ENCODE measurements around the gene NRXN3.

The NRXN3 gene

DNA sequence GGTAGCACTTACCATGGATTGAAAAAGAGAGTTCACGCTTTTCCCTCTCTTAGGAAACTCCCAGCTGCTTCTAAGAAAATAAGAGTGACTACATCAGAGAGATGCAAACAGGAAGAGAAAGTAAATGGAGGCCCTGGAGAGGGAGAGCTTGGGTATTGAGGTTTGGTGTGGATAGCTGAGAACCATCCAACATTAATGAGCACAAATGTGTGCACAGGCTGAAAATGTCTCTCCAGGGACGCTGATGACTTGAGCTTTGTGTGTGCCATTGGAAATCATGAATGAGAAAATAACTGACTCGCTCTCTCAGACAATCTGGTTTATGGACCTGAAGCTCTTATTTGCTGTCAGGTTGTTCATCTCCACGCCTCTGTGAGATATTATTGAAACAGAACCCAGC is 318.8 kb downstream of the NRXN3 start:
- H3K4me2 ChIP-seq, result no peak overlapping the region
- TF ChIP-seq Cebpa-rat (IDR thresholded peaks at IDR 0.05), result no peak

DNA sequence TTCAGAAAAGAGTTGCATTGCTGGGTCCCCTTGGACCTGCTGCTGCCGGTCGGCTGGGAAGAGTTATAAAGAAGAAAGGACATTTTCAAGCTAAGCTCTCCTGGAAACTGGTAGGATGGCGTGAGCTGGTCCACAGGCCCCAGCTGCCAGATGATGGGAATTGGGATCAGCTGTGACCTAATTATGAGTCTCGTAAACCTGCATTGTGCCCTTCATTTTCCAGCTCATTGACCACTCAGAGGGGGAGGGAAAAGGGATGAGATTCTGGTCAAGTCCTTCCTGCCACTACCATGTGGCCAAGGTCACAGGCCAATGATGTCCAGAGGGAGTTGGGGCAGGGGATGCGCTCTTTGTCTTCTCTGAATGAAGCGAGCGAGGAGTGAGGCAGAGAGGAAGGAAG is 320.9 kb downstream of the NRXN3 start:
- Histone ChIP-seq H3K4me1 (no peaks in the 10 kb centered on the region), H3K9ac (no peak overlapping the region)

More for the DNA sequence above, 318.8 kb downstream of the NRXN3 start:
- Histone ChIP-seq H3K4me1 (no peaks in the 10 kb centered on the region), H3K27me3 (no peaks in the 10 kb centered on the region), H3K9ac (no peak overlapping the region), H3K4me3 (no peak overlapping the region), H3K9me3 (replicated peaks in 1 of 11) (no peaks in the 10 kb centered on the region), H4K20me1 (no peaks in the 10 kb centered on the region), H3K36me3 (no peaks in the 10 kb centered on the region), H3K27ac (no peak overlapping the region)

DNA sequence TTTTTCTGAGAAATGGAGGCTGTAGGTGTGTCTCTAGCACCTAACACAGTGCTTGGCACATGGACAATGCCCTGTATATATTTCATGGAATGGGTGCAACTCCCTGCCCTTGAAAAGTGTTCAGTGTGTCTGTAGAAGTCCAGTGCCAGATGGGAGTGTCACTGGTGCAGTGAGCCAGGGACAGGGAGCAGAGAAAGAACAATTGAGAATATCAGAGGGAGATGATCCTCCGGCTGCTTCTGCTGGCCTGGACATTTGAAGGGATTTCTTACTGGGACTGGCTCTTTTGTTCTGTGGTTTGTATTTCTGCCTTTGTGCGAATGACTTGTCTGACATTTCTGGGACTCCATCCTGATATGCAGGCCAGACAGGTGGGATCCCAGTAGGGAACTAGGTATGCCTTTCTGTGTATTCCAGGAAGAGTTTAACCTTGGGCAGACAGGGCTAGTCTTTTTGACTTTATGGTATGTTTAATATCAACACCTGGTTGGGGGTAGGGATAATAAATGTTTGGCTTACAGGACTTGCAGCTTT is 328.0 kb downstream of the NRXN3 start:
- peaks cover 0 to 14% (median 0%) of the 10 kb centered on the region in 11 experiments; a peak in 4 of 22 replicates for H3K9me3 ChIP-seq (replicated peaks in 1 of 11)
- TF ChIP-seq Cebpa-rat (IDR thresholded peaks at IDR 0.05), result no peak
- H3K9ac ChIP-seq, result no peak overlapping the region
- H3K27me3 ChIP-seq, result no peaks in the 10 kb centered on the region
- no peaks in the 10 kb centered on the region for H3K36me3 ChIP-seq
- no peaks in the 10 kb centered on the region for H3K4me1 ChIP-seq
- no peak overlapping the region for H3K4me2 ChIP-seq
- H3K27ac ChIP-seq, result no peak overlapping the region
- no peak overlapping the region for H3K4me3 ChIP-seq
- no peaks in the 10 kb centered on the region for H4K20me1 ChIP-seq

More for the DNA sequence above, 320.9 kb downstream of the NRXN3 start:
- Histone ChIP-seq H4K20me1 (no peaks in the 10 kb centered on the region), H3K36me3 (no peaks in the 10 kb centered on the region), H3K4me2 (no peak overlapping the region), H3K4me3 (no peak overlapping the region), H3K27ac (no peak overlapping the region), H3K27me3 (no peaks in the 10 kb centered on the region), H3K9me3 (replicated peaks in 1 of 11) (no peaks in the 10 kb centered on the region)
- no peak for TF ChIP-seq Cebpa-rat (IDR thresholded peaks at IDR 0.05)

DNA sequence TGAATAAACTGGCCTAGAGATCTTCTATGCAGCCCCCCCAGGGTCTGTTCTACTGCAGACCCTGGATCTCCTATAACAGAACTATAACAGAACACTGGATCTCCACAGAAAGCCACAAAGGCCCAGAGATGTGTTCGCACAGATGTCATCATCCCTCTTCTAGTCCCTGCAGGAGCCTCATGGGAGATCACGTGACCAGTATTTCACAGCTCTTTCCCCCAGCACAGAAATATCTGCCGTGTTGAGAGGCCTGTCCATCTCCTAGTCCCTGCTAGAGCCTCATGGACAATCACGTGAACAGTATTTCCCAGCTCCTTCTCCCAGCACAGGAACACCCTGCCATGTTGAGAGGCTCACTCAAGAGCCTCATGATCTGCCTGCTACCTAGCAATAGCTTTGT is 331.7 kb downstream of the NRXN3 start:
- H3K4me1 ChIP-seq, result no peaks in the 10 kb centered on the region
- no peak overlapping the region for H3K4me2 ChIP-seq

DNA sequence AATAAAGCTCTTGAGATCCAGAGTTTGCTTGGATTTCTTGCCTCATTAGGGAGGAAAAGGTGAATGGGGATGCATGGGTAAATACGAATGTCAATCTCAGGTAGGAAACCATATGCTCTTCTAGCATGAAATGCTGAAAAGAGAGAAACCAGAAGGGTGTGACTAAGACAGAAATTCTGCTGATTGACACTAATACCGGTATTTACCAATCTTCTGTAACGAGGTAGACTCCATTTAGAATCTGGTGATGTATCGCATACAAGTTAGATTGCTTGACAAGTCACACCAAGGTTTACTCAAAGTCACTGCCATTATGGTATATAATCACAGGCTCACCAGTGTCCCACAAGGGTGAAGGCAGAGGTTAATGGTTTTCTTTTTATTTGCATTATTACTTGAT is 337.9 kb downstream of the NRXN3 start:
- no peak overlapping the region for H3K4me3 ChIP-seq
- no peaks in the 10 kb centered on the region; a peak in 1 of 22 replicates for H4K20me1 ChIP-seq
- no peak for TF ChIP-seq Cebpa-rat (IDR thresholded peaks at IDR 0.05)
- H3K27me3 ChIP-seq, result no peaks in the 10 kb centered on the region
- H3K36me3 ChIP-seq, result no peaks in the 10 kb centered on the region
- no peaks in the 10 kb centered on the region for H3K9me3 ChIP-seq (replicated peaks in 1 of 11)
- H3K9ac ChIP-seq, result no peak overlapping the region
- H3K27ac ChIP-seq, result no peak overlapping the region
- no peaks in the 10 kb centered on the region for H3K4me1 ChIP-seq
- H3K4me2 ChIP-seq, result no peak overlapping the region

More for the DNA sequence above, 331.7 kb downstream of the NRXN3 start:
- no peak overlapping the region for H3K27ac ChIP-seq
- no peak overlapping the region for H3K4me3 ChIP-seq
- peaks cover 0 to 14% (median 0%) of the 10 kb centered on the region in 11 experiments; a peak in 4 of 22 replicates for H3K9me3 ChIP-seq (replicated peaks in 1 of 11)
- no peak overlapping the region for H3K9ac ChIP-seq
- H3K27me3 ChIP-seq, result no peaks in the 10 kb centered on the region
- no peaks in the 10 kb centered on the region for H3K36me3 ChIP-seq
- H4K20me1 ChIP-seq, result no peaks in the 10 kb centered on the region
- TF ChIP-seq Cebpa-rat (IDR thresholded peaks at IDR 0.05), result no peak

DNA sequence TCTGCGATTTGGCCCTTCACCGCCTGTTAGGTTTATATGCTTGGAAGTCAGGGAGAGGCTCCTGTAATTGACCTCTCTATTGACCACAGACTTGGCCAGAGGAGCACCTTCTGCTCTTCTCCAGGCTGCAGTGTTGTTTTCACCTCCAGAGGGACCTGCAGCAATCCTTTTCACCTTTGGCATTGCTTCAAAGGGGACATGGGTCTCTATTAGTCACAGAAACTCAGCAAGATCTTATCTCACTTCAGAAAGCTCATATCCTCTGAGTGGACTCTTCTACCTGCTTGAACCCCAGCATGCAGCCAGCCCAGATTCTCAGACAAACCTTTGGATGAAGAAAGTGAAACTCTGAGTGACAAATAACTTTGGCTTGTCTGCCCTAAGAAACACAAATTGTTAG is 339.3 kb downstream of the NRXN3 start:
- no peak for TF ChIP-seq Cebpa-rat (IDR thresholded peaks at IDR 0.05)
- no peaks in the 10 kb centered on the region for H3K36me3 ChIP-seq
- no peak overlapping the region for H3K4me2 ChIP-seq
- no peaks in the 10 kb centered on the region for H3K27me3 ChIP-seq
- no peaks in the 10 kb centered on the region for H3K9me3 ChIP-seq (replicated peaks in 1 of 11)
- no peaks in the 10 kb centered on the region; a peak in 1 of 22 replicates for H4K20me1 ChIP-seq
- H3K4me1 ChIP-seq, result no peaks in the 10 kb centered on the region
- no peak overlapping the region for H3K4me3 ChIP-seq
- H3K27ac ChIP-seq, result no peak overlapping the region
- no peak overlapping the region for H3K9ac ChIP-seq

DNA sequence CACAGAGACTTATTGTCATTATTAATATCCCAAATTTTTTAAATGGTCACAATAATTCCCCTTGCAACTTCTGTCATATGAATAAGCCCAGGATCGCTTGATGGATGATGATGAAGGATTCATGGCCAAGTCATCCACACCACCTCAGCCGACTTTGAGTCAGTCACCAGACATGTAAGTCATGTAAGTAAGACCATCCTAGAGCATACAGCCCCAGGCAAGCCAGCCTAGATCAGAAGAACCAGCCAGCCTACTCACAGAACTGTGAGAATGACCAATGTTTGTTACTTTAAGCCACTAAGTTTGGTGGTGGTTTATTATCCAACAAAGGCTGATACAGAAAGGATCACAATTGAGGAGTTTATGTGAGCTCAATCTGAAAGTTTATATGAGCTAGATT is 341.8 kb downstream of the NRXN3 start:
- no peak overlapping the region for H3K4me2 ChIP-seq
- no peak overlapping the region for H3K9ac ChIP-seq
- no peak overlapping the region for H3K4me3 ChIP-seq
- no peaks in the 10 kb centered on the region for H3K27me3 ChIP-seq
- no peaks in the 10 kb centered on the region for H3K36me3 ChIP-seq
- H3K27ac ChIP-seq, result no peak overlapping the region
- no peaks in the 10 kb centered on the region; a peak in 1 of 22 replicates for H4K20me1 ChIP-seq
- no peaks in the 10 kb centered on the region for H3K9me3 ChIP-seq (replicated peaks in 1 of 11)
- TF ChIP-seq Cebpa-rat (IDR thresholded peaks at IDR 0.05), result no peak
- no peaks in the 10 kb centered on the region for H3K4me1 ChIP-seq

DNA sequence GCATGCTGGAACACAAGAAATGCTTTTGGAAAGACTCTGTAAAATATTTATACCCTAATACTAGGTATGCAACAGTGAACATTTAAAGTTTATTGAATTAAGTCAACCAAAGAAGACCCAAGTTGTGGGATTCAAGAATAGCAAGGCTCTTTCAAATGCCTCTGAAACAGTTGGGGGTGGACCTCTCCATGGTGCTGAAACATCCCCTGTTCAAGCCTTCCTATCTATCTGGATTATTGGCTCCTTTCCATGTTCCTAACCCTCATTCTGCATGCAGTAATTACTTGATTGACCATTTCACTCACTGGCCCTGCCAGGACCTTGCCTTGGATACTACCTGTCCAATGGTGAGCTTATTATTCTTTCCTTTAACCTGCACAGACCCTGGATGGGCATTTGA is 349.7 kb downstream of the NRXN3 start:
- no peaks in the 10 kb centered on the region for H3K9me3 ChIP-seq (replicated peaks in 1 of 11)
- no peak overlapping the region for H3K9ac ChIP-seq
- H3K4me1 ChIP-seq, result no peaks in the 10 kb centered on the region

DNA sequence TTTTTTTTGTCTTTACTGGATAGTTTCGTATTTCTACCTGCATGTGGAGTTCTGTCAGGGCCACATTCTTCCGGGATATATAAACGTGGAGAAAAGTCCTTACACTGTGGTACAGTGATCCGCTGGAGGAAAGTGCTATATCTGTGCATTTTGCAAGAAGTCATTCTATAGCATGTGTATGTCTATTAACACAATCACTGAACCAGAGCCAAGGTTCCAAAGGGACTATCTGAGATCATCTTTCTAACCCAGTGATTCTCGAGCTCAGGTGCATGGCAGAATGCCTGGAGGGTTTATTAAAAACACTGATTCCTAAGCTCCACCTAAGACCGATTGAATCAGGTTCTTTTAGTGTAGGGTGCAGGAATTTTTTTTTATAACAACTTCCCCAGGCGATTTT is 354.0 kb downstream of the NRXN3 start:
- Histone ChIP-seq H3K9ac (no peak overlapping the region), H3K27me3 (no peaks in the 10 kb centered on the region), H4K20me1 (peaks cover 0 to 3% (median 0%) of the 10 kb centered on the region in 11 experiments; a peak in 4 of 22 replicates), H3K36me3 (no peaks in the 10 kb centered on the region), H3K27ac (no peak overlapping the region), H3K4me1 (no peaks in the 10 kb centered on the region), H3K4me3 (no peak overlapping the region), H3K4me2 (no peak overlapping the region), H3K9me3 (replicated peaks in 1 of 11) (no peaks in the 10 kb centered on the region)
- no peak for TF ChIP-seq Cebpa-rat (IDR thresholded peaks at IDR 0.05)

More for the DNA sequence above, 349.7 kb downstream of the NRXN3 start:
- Histone ChIP-seq H3K27ac (no peak overlapping the region), H3K4me2 (no peak overlapping the region), H3K4me3 (no peak overlapping the region), H4K20me1 (no peaks in the 10 kb centered on the region; a peak in 1 of 22 replicates), H3K36me3 (no peaks in the 10 kb centered on the region), H3K27me3 (no peaks in the 10 kb centered on the region)
- TF ChIP-seq Cebpa-rat (IDR thresholded peaks at IDR 0.05), result no peak

DNA sequence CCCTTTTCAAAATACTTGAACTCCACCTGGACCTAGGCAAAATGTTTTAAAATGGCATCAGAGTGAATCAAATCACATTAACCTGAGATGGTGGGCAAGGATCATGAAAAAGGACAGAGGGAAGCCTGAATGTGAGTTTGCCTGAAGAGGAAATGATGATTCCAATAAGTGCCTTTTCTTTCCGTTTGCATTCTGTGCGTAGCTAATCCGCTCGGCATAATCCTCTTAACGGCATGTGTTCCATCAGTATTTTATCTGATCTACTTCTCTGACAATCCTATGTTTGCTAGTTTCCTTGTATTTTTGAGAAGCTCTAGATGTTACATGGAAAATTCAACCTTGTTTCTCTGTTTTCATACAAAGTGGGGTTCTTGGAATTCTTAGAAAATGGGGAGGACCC is 354.6 kb downstream of the NRXN3 start:
- H3K4me3 ChIP-seq, result no peak overlapping the region
- no peak overlapping the region for H3K9ac ChIP-seq
- TF ChIP-seq Cebpa-rat (IDR thresholded peaks at IDR 0.05), result no peak

More for the DNA sequence above, 354.6 kb downstream of the NRXN3 start:
- no peaks in the 10 kb centered on the region for H3K27me3 ChIP-seq
- no peaks in the 10 kb centered on the region for H3K4me1 ChIP-seq
- H3K27ac ChIP-seq, result no peak overlapping the region
- no peaks in the 10 kb centered on the region for H3K36me3 ChIP-seq
- no peak overlapping the region for H3K4me2 ChIP-seq
- peaks cover 0 to 3% (median 0%) of the 10 kb centered on the region in 11 experiments; a peak in 4 of 22 replicates for H4K20me1 ChIP-seq
- no peaks in the 10 kb centered on the region for H3K9me3 ChIP-seq (replicated peaks in 1 of 11)

All from BLaER1 treated with 17β-estradiol and CSF1 and Interleukin-3, amounts not matched to agents 10 nM and 100 nM (cell line).